Suprapubic skin (tissue), 4 donors: Measurements from ENCODE around the gene TFF2.

ENCODE experiments used
- CTCF ChIP-seq, 2 donors: fragments of 200-600 bp in 1 of 2; fragments of 450-650 bp in 1 of 2; sonication (generic) in 1 of 2; IDR thresholded peaks; one replicate each; pipeline ENCODE4 v1.5.1; 2016 to 2019; ENCODE audit warnings: antibody characterized with exemption in 2 of 2, mild to moderate bottlenecking in 1 of 2, moderate library complexity in 1 of 2
- POLR2A ChIP-seq, 2 donors: fragments of 450-650 bp; IDR thresholded peaks; one replicate each; pipeline ENCODE4 v1.6.1; 2017; ENCODE audit warnings: antibody characterized with exemption in 2 of 2, mild to moderate bottlenecking in 2 of 2, moderate library complexity in 2 of 2
- POLR2AphosphoS5 ChIP-seq, 3 donors: sonication (generic); formaldehyde crosslinking; IDR thresholded peaks; one replicate each; pipeline ENCODE4 v1.6.1; 2017; ENCODE audit warnings: antibody characterized with exemption in 3 of 3

- peak; percentile 22 to 84 for TF ChIP-seq CTCF (IDR thresholded peaks at IDR 0.05)
- no peak for TF ChIP-seq POLR2AphosphoS5 (IDR thresholded peaks at IDR 0.05)
- TF ChIP-seq POLR2A (IDR thresholded peaks at IDR 0.05), result no peak
Observed at GRCh38 chr21:42309753-42310213, 41.0 kb downstream of the TFF2 start.
